Gastroesophageal sphincter (tissue), 3 donors: ENCODE data around the gene PACSIN3.

Experiments used
- POLR2A ChIP-seq, 2 donors: fragments of 450-650 bp; IDR thresholded peaks; one replicate each; pipeline ENCODE4 v1.6.1; 2017; ENCODE audit warnings: antibody characterized with exemption in 2 of 2, mild to moderate bottlenecking in 2 of 2, moderate library complexity in 1 of 2
- TF ChIP-seq, protein P1 (sequence below), 4 experiments: fragments of 200-600 bp in 2 of 4; fragments of 450-650 bp in 2 of 4; sonication (generic) in 1 of 4; IDR thresholded peaks; one replicate each; pipeline ENCODE4 v1.5.1; 2017 to 2019; ENCODE audit warnings: antibody characterized with exemption in 4 of 4, mild to moderate bottlenecking in 2 of 4, moderate library complexity in 2 of 4

DNA sequence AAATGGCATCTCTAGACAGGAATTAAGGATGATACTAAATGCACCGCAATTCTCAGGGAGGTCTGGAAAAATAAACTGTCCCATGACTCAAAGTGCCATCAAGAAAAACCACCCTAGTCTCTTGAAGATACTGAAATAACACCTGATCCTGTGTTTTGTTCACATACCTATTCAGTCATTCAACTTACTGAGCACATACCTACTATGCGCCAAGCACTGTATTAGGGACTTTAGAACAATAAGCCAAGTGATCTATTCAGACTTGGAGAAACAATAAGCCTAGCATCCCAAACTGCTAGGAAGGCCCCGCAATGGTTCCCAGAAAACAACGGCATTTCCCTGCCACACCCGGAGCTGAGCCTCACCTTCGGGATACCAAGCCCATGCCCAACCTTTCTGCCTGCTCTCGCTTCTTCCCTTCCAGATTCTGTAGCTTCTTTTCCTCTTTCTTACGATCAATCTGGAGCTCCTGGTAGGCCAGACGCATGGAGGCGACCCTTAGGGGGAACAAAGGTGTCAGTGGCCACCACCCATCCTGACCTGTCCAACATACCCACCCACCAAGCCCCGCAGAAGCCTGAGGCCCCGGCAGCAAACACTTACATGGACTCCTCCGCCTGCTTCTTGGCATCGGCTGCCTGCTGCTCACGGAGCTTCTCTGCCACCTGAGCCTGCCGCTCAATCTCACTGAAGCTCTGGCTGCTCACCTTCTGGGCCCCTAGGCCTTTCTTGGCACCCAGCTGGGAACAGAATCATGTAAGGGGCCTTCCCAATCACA, 15.0 kb downstream of the PACSIN3 start:
- TF ChIP-seq, protein P1, sequence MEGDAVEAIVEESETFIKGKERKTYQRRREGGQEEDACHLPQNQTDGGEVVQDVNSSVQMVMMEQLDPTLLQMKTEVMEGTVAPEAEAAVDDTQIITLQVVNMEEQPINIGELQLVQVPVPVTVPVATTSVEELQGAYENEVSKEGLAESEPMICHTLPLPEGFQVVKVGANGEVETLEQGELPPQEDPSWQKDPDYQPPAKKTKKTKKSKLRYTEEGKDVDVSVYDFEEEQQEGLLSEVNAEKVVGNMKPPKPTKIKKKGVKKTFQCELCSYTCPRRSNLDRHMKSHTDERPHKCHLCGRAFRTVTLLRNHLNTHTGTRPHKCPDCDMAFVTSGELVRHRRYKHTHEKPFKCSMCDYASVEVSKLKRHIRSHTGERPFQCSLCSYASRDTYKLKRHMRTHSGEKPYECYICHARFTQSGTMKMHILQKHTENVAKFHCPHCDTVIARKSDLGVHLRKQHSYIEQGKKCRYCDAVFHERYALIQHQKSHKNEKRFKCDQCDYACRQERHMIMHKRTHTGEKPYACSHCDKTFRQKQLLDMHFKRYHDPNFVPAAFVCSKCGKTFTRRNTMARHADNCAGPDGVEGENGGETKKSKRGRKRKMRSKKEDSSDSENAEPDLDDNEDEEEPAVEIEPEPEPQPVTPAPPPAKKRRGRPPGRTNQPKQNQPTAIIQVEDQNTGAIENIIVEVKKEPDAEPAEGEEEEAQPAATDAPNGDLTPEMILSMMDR (IDR thresholded peaks at IDR 0.05) = no peak
- no peak for TF ChIP-seq POLR2A (IDR thresholded peaks at IDR 0.05)
